Loucy (cell line): ENCODE measurements around the gene DIO1.

Source experiments
- CTCF ChIP-seq: fragments of 200-600 bp; sonication (generic); conservative IDR thresholded peaks from 2 replicates; pipeline ENCODE4 v1.5.1; 2014; ENCODE audit warnings: mild to moderate bottlenecking, antibody characterized with exemption, low read length
- EZH2phosphoT487 ChIP-seq: fragments of 200-600 bp; IDR thresholded peaks from 2 replicates; pipeline ENCODE4 v1.6.1; 2018; ENCODE audit warnings: antibody characterized with exemption, mild to moderate bottlenecking, moderate library complexity, borderline replicate concordance

- TF ChIP-seq CTCF (no peak), EZH2phosphoT487 (no peak)
Observed at GRCh38 chr1:53871221-53871620, 22.8 kb upstream of the DIO1 start.
